ENCODE data around the gene TBX1. TPM values are rescaled to one million over a fixed set of nuclear protein-coding genes. Genes with fewer than 3 reads are reported as not detected.

Gene TBX1
- total RNA-seq, 1 donor from 2014 or later: not detected

DNA sequence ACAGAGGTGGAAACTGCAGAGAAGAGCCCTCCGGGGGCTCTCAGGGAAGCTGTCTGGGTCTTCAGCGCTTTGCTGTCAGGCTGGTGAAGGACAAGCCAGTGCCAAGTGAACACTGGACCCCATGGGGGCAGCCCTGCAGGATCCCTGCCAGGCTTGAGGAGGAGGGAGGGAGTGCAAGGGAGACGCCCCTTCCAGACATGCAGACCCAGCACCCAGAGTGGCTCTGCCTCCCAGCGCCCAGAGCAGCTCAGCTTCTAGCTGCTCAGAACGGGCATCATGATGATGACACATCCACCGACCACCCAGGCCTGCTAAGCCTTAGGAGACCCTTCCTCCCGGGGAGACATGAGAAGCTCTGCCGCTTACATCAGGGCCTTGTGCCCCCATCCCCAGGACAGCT, 39.7 kb downstream of the TBX1 start:
- Histone ChIP-seq H3K27ac (no peak overlapping the region), H3K4me1 (no peaks in the 10 kb centered on the region)
- TF ChIP-seq, protein P1, sequence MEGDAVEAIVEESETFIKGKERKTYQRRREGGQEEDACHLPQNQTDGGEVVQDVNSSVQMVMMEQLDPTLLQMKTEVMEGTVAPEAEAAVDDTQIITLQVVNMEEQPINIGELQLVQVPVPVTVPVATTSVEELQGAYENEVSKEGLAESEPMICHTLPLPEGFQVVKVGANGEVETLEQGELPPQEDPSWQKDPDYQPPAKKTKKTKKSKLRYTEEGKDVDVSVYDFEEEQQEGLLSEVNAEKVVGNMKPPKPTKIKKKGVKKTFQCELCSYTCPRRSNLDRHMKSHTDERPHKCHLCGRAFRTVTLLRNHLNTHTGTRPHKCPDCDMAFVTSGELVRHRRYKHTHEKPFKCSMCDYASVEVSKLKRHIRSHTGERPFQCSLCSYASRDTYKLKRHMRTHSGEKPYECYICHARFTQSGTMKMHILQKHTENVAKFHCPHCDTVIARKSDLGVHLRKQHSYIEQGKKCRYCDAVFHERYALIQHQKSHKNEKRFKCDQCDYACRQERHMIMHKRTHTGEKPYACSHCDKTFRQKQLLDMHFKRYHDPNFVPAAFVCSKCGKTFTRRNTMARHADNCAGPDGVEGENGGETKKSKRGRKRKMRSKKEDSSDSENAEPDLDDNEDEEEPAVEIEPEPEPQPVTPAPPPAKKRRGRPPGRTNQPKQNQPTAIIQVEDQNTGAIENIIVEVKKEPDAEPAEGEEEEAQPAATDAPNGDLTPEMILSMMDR (IDR thresholded peaks at IDR 0.05): no peak

DNA sequence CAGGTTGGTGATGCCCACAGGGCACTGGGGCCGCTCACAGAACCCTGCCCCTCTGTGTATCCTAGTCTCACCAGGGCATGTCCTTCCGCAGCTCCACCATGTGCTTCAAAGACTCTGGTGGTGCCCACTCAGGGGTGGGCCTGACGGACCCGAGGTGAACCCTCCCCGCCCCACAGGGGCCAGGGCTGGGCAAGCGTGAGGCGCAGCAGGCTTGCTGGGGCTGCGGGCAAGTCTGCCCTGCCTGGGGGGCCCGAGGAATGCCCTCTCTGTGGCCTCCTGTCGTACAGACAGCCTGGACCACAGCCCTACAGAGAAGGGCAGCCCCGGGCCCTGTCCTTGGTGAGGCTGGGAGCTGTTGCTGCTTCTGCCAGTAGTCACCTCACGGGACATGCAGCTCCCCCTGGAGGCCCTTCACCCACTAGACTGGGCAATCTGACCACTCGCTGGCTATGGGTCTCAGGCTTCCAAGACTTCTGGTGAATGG, 40.2 kb downstream of the TBX1 start:
- no peak for DNase-seq (ENCODE audit: low spot score in 2 of 2)
- no peak overlapping the region for H3K27ac ChIP-seq
- TF ChIP-seq, protein P1 (IDR thresholded peaks at IDR 0.05): no peak

More for the DNA sequence above, 39.7 kb downstream of the TBX1 start:
- intact Hi-C loops (cut with DNase I): no loop called here
- DNase-seq (ENCODE audit: low spot score in 2 of 2): no peak
- Histone ChIP-seq H3K4me3 (no peak overlapping the region), H3K9me3 (no peaks in the 10 kb centered on the region), H3K36me3 (no peaks in the 10 kb centered on the region), H3K27me3 (no peaks in the 10 kb centered on the region)

DNA sequence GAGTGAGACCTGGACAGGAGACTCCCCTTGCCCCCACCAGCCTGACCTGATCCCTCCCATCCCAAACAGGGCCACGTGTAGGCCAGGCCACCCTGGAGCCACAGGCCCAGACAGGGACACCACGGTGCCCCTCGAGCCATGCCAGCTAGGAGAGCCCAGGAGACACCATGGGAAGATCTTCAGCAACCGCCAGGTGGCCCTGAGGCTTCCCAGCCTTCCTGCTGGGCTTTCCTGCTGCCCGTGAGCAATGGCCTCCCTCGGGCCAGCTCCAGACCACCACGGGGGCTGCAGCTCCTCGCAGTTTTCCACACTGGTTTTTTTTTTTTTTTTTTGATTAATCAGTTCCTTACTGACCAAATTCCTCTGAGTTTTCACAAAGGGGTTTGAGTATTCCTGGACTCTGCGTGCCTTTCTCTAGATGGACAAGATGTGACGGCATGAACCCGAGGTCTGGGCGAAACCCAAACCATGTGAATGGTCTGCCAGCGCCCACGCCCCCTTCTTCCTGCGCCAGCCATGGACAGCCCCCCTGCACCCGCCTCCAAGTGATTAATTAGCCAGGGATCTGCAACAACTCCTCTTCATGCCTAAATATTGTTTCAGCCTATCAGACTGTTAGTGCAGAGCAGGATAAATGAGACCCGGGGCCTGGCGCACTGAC, 40.9 kb downstream of the TBX1 start:
- Histone ChIP-seq H3K36me3 (peaks cover 0 to 6% of the 10 kb centered on the region in 2 donors), H3K4me1 (no peaks in the 10 kb centered on the region), H3K9me3 (no peaks in the 10 kb centered on the region), H3K27me3 (no peaks in the 10 kb centered on the region), H3K27ac (no peak overlapping the region), H3K4me3 (no peak overlapping the region)
- TF ChIP-seq, protein P1 (IDR thresholded peaks at IDR 0.05): no peak
- DNase-seq (ENCODE audit: low spot score in 2 of 2): no peak
- intact Hi-C loops (cut with DNase I): no loop called here

More for the DNA sequence above, 40.2 kb downstream of the TBX1 start:
- Histone ChIP-seq H3K27me3 (no peaks in the 10 kb centered on the region), H3K4me3 (no peak overlapping the region), H3K4me1 (no peaks in the 10 kb centered on the region), H3K36me3 (no peaks in the 10 kb centered on the region), H3K9me3 (no peaks in the 10 kb centered on the region)
- intact Hi-C loops (cut with DNase I): no loop called here

DNA sequence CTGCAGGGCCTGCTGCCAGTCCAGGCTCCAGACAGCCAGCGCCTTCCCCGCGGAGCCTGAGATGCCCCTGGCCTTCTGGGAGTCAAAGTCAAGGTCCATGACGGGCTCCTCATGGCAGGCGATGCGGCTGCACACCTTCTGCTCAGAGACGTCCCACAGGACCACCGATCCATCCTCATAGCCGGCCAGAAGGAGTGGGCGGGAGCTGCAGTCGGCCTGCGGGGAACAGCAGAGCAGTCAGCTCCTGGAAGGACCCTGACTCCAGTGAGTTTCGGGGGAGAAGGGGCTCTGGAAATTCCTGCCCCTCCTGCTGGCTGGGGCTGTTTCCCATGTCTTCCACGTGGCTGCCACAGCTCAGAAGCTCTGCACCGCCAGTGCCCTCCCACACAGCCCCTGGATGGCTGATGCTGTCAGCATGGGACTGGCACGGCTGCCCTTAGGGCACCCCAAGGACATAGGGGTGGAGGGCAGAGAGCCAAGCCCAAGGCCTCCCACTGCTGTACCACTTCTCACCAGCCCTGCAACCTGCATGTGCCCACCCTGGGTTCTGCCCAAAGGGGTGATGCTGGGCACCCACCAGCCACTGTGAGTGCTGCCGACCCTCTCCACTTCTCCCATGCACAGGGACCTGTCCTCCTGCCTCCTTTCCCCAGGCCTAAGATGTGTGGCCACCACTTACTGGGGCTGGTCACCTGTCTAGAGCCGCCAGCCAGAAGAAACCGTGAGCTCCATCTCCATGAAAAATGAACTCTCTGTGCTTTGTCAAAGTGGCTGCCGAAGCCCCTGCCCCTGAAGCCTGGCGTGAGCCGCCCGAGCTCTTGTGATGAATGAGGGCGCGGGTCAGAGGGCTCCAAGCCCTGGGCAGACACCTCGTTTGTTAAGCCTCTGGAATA, 41.7 kb downstream of the TBX1 start:
- peaks cover 0 to 6% of the 10 kb centered on the region in 2 donors for H3K36me3 ChIP-seq
- TF ChIP-seq, protein P1 (IDR thresholded peaks at IDR 0.05): no peak
- H3K9me3 ChIP-seq: no peaks in the 10 kb centered on the region
- H3K4me3 ChIP-seq: no peak overlapping the region
- no peak for DNase-seq (ENCODE audit: low spot score in 2 of 2)
- intact Hi-C loops (cut with DNase I): no loop called here
- H3K27ac ChIP-seq: no peak overlapping the region
- no peaks in the 10 kb centered on the region for H3K27me3 ChIP-seq
- H3K4me1 ChIP-seq: no peaks in the 10 kb centered on the region

DNA sequence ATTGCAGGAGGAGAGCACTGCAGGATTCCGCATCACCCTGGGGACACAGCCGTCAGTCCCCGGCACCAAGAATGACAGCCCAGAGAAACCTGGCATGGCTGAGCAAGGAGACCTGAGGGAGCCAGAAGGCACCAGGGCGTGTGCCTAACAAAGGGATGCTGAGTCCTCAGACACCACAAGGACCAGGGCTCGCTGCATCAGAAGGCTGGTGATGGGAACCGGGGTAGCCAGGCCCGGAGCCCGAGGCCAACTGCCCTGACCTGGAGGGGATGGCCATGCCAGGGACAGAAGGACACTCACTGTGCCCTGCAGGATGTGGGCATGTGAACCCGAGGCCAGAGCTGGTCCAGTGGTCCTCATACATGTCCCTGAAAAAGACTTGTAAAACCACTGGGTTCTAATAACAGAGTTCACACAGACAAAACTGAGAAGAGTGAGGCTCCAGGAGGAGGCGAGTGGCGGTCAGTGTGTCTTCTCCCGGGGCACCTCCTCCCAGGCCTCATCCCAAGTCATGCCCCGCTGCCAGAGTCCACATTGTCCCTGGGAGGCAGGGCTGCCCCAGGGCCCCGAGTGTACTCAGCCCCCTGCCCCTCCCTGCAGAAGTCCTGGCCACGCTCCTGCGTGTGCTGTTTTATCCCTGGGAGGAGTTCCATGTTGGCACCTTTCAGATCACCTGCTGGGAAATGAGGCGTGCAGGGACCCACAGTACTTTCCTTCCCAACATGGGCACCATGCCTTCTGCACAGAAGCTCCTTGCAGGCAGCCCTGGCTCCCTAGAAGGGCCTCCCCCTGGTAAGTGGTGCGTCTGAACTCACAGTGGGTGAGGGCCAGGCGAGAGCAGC, 42.5 kb downstream of the TBX1 start:
- TF ChIP-seq, protein P1 (IDR thresholded peaks at IDR 0.05): no peak
- no peak overlapping the region for H3K4me3 ChIP-seq
- peaks cover 0 to 6% of the 10 kb centered on the region in 2 donors for H3K36me3 ChIP-seq
- intact Hi-C loops (cut with DNase I): no loop called here
- no peak for DNase-seq (ENCODE audit: low spot score in 2 of 2)
- H3K9me3 ChIP-seq: no peaks in the 10 kb centered on the region
- no peaks in the 10 kb centered on the region for H3K4me1 ChIP-seq
- H3K27ac ChIP-seq: no peak overlapping the region
- H3K27me3 ChIP-seq: no peaks in the 10 kb centered on the region
